ENCODE measurements around the gene SCLY.
"Not testable (repeated sequence)": the region's sequence is repeated elsewhere in the genome, so short reads cannot be mapped to it uniquely, and the experiment has no call there.

Gene SCLY

GRCh38 chr2:238046725-238047270, 14.0 kb upstream of the SCLY start:
- Histone ChIP-seq H3K27ac (no peak overlapping the region), H3K4me3 (no peak overlapping the region)
- TF ChIP-seq CTCF (IDR thresholded peaks at IDR 0.05), result no peak
- no peak for DNase-seq (ENCODE audit: low spot score)

GRCh38 chr2:238053191-238053776, 7.5 kb upstream of the SCLY start:
- no peak for TF ChIP-seq CTCF (IDR thresholded peaks at IDR 0.05)
- no peak overlapping the region for H3K27ac ChIP-seq
- no peak for DNase-seq (ENCODE audit: low spot score)
- H3K4me3 ChIP-seq, result no peak overlapping the region

GRCh38 chr2:238055841-238056240, 5.0 kb upstream of the SCLY start:
- H3K27ac ChIP-seq, result no peak overlapping the region
- no peak for TF ChIP-seq CTCF (IDR thresholded peaks at IDR 0.05)
- no peak overlapping the region for H3K4me3 ChIP-seq
- DNase-seq (ENCODE audit: low spot score), result no peak

GRCh38 chr2:238057696-238058575, 2.9 kb upstream of the SCLY start:
- not testable (repeated sequence) for DNase-seq (ENCODE audit: low spot score); H3K4me3 ChIP-seq; H3K27ac ChIP-seq

- no peak overlapping the region for H3K27ac ChIP-seq
- TF ChIP-seq CTCF (IDR thresholded peaks at IDR 0.05), result no peak
- H3K4me3 ChIP-seq, result peak overlapping the region; percentile 87
- no peak for DNase-seq (ENCODE audit: low spot score)
Measured at GRCh38 chr2:238059505-238059904, 1.3 kb upstream of the SCLY start.

- Histone ChIP-seq H3K27ac (peak overlapping the region; percentile 82 to 89), H3K4me3 (peak overlapping the region; percentile 87)
- no peak for DNase-seq (ENCODE audit: low spot score)
- no peak for TF ChIP-seq CTCF (IDR thresholded peaks at IDR 0.05)
Measured at GRCh38 chr2:238060096-238060541, 682 bp upstream of the SCLY start.

GRCh38 chr2:238061315-238062202, 758 bp downstream of the SCLY start:
- DNase-seq (ENCODE audit: low spot score), result no peak
- Histone ChIP-seq H3K27ac (peak overlapping the region; percentile 11 to 81), H3K4me3 (peak overlapping the region; percentile 87)
- TF ChIP-seq CTCF (IDR thresholded peaks at IDR 0.05), result no peak

All from coronary artery (tissue), 2 donors.